CD14-positive monocyte (primary cell): ENCODE measurements around the gene PATJ. TPM values are rescaled to one million over a fixed set of nuclear protein-coding genes. Genes with fewer than 3 reads are reported as not detected.

Source experiments
- DNase-seq, 3 donors: peaks; one replicate each; pipeline ENCODE4 v3.0.0-alpha.2; 2011 to 2022
- H2AFZ ChIP-seq: 2 replicates; pipeline ENCODE4 v1.6.0; 2012; ENCODE audit warnings: mild to moderate bottlenecking, low read depth, low read length, inconsistent platforms; ENCODE audit not compliant: insufficient read depth, poor library complexity, severe bottlenecking
- H3K27ac ChIP-seq, 2 donors: 1 replicate in 1 of 2; 2 replicates in 1 of 2; pipeline ENCODE4 v1.5.1; 2012 to 2013; ENCODE audit warnings: low read length in 2 of 2, control low read depth in 1 of 2, inconsistent platforms in 1 of 2, low read depth in 1 of 2, mild to moderate bottlenecking in 1 of 2
- H3K27me3 ChIP-seq, 2 donors: one replicate each; pipeline versions ENCODE4 v1.6.0 to v1.6.1; 2011 to 2013; ENCODE audit warnings: low read length in 2 of 2; ENCODE audit not compliant: control insufficient read depth in 2 of 2, insufficient read depth in 2 of 2
- H3K36me3 ChIP-seq, 2 donors: replicated peaks in 1 of 2; 1 replicate in 1 of 2; 2 replicates in 1 of 2; pipeline versions ENCODE4 v1.5.1 to v1.6.1; 2012 to 2013; ENCODE audit warnings: low read length in 2 of 2, control low read depth in 1 of 2, inconsistent platforms in 1 of 2, mild to moderate bottlenecking in 1 of 2; ENCODE audit not compliant: insufficient read depth in 2 of 2, control insufficient read depth in 1 of 2
- H3K4me1 ChIP-seq, 2 donors: 1 replicate in 1 of 2; 2 replicates in 1 of 2; pipeline versions ENCODE4 v1.5.1 to v1.6.1; 2012 to 2013; ENCODE audit warnings: low read length in 2 of 2, control low read depth in 1 of 2, inconsistent platforms in 1 of 2, mild to moderate bottlenecking in 1 of 2, moderate library complexity in 1 of 2; ENCODE audit not compliant: insufficient read depth in 2 of 2, control insufficient read depth in 1 of 2
- H3K4me2 ChIP-seq: replicated peaks from 2 replicates; pipeline ENCODE3; 2012; ENCODE audit warnings: low read length, moderate library complexity, mild to moderate bottlenecking; ENCODE audit not compliant: poor library complexity, severe bottlenecking; ENCODE audit errors: extremely low read depth
- H3K4me3 ChIP-seq, 3 experiments: fragments of 200-600 bp in 1 of 3; sonication (generic) in 1 of 3; replicated peaks in 1 of 3; 1 replicate in 2 of 3; 2 replicates in 1 of 3; pipeline ENCODE4 v1.5.1; 2011 to 2013; ENCODE audit warnings: low read length in 3 of 3, mild to moderate bottlenecking in 3 of 3, control low read depth in 2 of 3, low read depth in 2 of 3, inconsistent platforms in 1 of 3, moderate library complexity in 1 of 3
- H3K79me2 ChIP-seq: 2 replicates; pipeline ENCODE4 v1.6.0; 2012; ENCODE audit warnings: mild to moderate bottlenecking, control low read depth, inconsistent platforms, low read length, moderate library complexity; ENCODE audit not compliant: insufficient read depth
- H3K9ac ChIP-seq: 2 replicates; pipeline ENCODE4 v1.6.0; 2017; ENCODE audit warnings: low read length, mild to moderate bottlenecking; ENCODE audit not compliant: insufficient read depth, poor library complexity, severe bottlenecking
- H3K9me3 ChIP-seq, 2 donors: replicated peaks in 1 of 2; 1 replicate in 1 of 2; 2 replicates in 1 of 2; pipeline versions ENCODE4 v1.5.1 to v1.6.1; 2012 to 2013; ENCODE audit warnings: low read length in 2 of 2, control low read depth in 1 of 2; ENCODE audit not compliant: control insufficient read depth in 1 of 2, insufficient read depth in 1 of 2
- H4K20me1 ChIP-seq: 2 replicates; pipeline ENCODE4 v1.6.0; 2012; ENCODE audit warnings: mild to moderate bottlenecking, low read length, control low read depth, moderate library complexity; ENCODE audit not compliant: insufficient read depth
- H3K27ac Mint-ChIP-seq, 7 donors: one replicate each; pipeline ENCODE4 v1.8.0; 2020; ENCODE audit warnings: mild to moderate bottlenecking in 7 of 7, mixed read lengths in 7 of 7, moderate library complexity in 6 of 7, inconsistent platforms in 2 of 7
- H3K27me3 Mint-ChIP-seq, 3 donors: one replicate each; pipeline ENCODE4 v1.8.0; 2021 to 2022; ENCODE audit warnings: low read depth in 3 of 3, mild to moderate bottlenecking in 3 of 3, mixed read lengths in 3 of 3, moderate library complexity in 3 of 3, inconsistent platforms in 1 of 3
- H3K36me3 Mint-ChIP-seq, 2 donors: one replicate each; pipeline ENCODE4 v1.8.0; 2020; ENCODE audit warnings: mixed read lengths in 2 of 2, inconsistent platforms in 1 of 2, mild to moderate bottlenecking in 1 of 2
- H3K4me1 Mint-ChIP-seq: one replicate; pipeline ENCODE4 v1.8.0; 2020; ENCODE audit warnings: mild to moderate bottlenecking, mixed read lengths
- H3K4me3 Mint-ChIP-seq, 2 donors: one replicate each; pipeline ENCODE4 v1.8.0; 2020; ENCODE audit warnings: mild to moderate bottlenecking in 2 of 2, mixed read lengths in 2 of 2, moderate library complexity in 1 of 2
- H3K9me3 Mint-ChIP-seq, 7 donors: one replicate each; pipeline ENCODE4 v1.8.0; 2020 to 2022; ENCODE audit warnings: mixed read lengths in 7 of 7, mild to moderate bottlenecking in 6 of 7, moderate library complexity in 6 of 7, inconsistent platforms in 2 of 7
- CTCF ChIP-seq: fragments of 200-600 bp; IDR thresholded peaks from one replicate; pipeline ENCODE4 v1.8.0; 2022; ENCODE audit warnings: antibody characterized with exemption, mild to moderate bottlenecking
- WGBS: methylation state at CpG from one replicate; pipeline ENCODE4 v1.1.5; 2013; ENCODE audit warnings: missing lambda C conversion rate; ENCODE audit not compliant: insufficient coverage; 5-methylcytosine and 5-hydroxymethylcytosine counted together
- intact Hi-C, 2 donors: fragments of 100-400 bp; cut with micrococcal nuclease; formaldehyde crosslinking; loops; one replicate each; pipeline versions ENCODE4 v1.15.0 to v1.15.1; 2023
- polyA plus RNA-seq, 3 donors: library from polyadenylated mRNA; depleted of rRNA in 1 of 3; unstranded in 2 of 3; stranded (reverse) in 1 of 3; fragments of 300-500 nt in 2 of 3; fragments of >200 nt in 1 of 3; fragmentation: Illumina TruSeq in 2 of 3; gene quantifications; 1 replicate in 2 of 3; 2 replicates in 1 of 3; pipeline ENCODE4 v1.2.3, GENCODE V29; 2012 to 2021

PATJ gene
- polyA plus RNA-seq, 3 donors: 0.01 to 0.23 TPM; not detected in 1

GRCh38 chr1:62198781-62199125 lies 456.5 kb downstream of the PATJ start:
- no peak for DNase-seq
- 40% methylated on average over 2 of the region's 3 CpGs for WGBS
- no peak overlapping the region for H3K27ac ChIP-seq
- no peak overlapping the region for H2AFZ ChIP-seq
- no peak overlapping the region for H3K27ac Mint-ChIP-seq
- peaks cover 4 to 8% of the 10 kb centered on the region in 2 donors for H3K4me1 ChIP-seq
- intact Hi-C loops: no loop called here
- no peak overlapping the region for H3K4me2 ChIP-seq
- no peaks in the 10 kb centered on the region for H3K36me3 ChIP-seq
- peaks cover 2 to 8% of the 10 kb centered on the region in 2 donors for H3K36me3 Mint-ChIP-seq
- peaks cover 21% of the 10 kb centered on the region for H3K4me1 Mint-ChIP-seq
- H4K20me1 ChIP-seq: no peaks in the 10 kb centered on the region
- H3K4me3 Mint-ChIP-seq: peak overlapping the region in 1 of 2 donors; percentile 48
- H3K27me3 Mint-ChIP-seq: peaks cover 36 to 51% (median 42%) of the 10 kb centered on the region in 3 donors
- no peak for TF ChIP-seq CTCF
- H3K9me3 ChIP-seq: peaks cover 0 to 8% of the 10 kb centered on the region in 2 donors
- no peaks in the 10 kb centered on the region for H3K79me2 ChIP-seq
- H3K9me3 Mint-ChIP-seq: peaks cover 4 to 17% (median 14%) of the 10 kb centered on the region in 7 donors
- H3K9ac ChIP-seq: no peak overlapping the region
- no peak overlapping the region for H3K4me3 ChIP-seq
- H3K27me3 ChIP-seq: peaks cover 16 to 37% of the 10 kb centered on the region in 2 donors

GRCh38 chr1:62207187-62207586 lies 464.9 kb downstream of the PATJ start:
- no peak for DNase-seq
- Histone ChIP-seq H3K4me1 (peaks cover 3 to 16% of the 10 kb centered on the region in 2 donors), H3K27ac (no peak overlapping the region), H3K9me3 (peaks cover 6 to 10% of the 10 kb centered on the region in 2 donors), H3K79me2 (no peaks in the 10 kb centered on the region), H3K36me3 (no peaks in the 10 kb centered on the region), H3K4me3 (no peak overlapping the region), H2AFZ (no peak overlapping the region), H3K9ac (no peak overlapping the region), H4K20me1 (no peaks in the 10 kb centered on the region), H3K27me3 (no peaks in the 10 kb centered on the region), H3K4me2 (no peak overlapping the region)
- peaks cover 13 to 38% (median 24%) of the 10 kb centered on the region in 7 donors for H3K9me3 Mint-ChIP-seq
- intact Hi-C loops: no loop called here
- H3K4me1 Mint-ChIP-seq: peaks cover 14% of the 10 kb centered on the region
- H3K27ac Mint-ChIP-seq: no peak overlapping the region
- peak overlapping the region in 1 of 2 donors; percentile 8 for H3K4me3 Mint-ChIP-seq
- TF ChIP-seq CTCF: no peak
- peaks cover 1 to 8% (median 1%) of the 10 kb centered on the region in 3 donors for H3K27me3 Mint-ChIP-seq
- peaks cover 0 to 3% of the 10 kb centered on the region in 2 donors for H3K36me3 Mint-ChIP-seq
- 90% methylated on average over 1 of the region's 2 CpGs for WGBS
